Endothelial cell of umbilical vein (primary cell): ENCODE results near the gene CRHR2. TPM values are rescaled to one million over a fixed set of nuclear protein-coding genes. Genes with fewer than 3 reads are reported as not detected.

Source experiments
- BruUV-seq: library from RNA; stranded (reverse); fragments of 400-500 nt; replicated peaks from 2 replicates; lab custom pipeline; 2021; lab: Mats Ljungman, UMichigan
- CTCF ChIA-PET: fragments of 300-600, 350-600 bp; sonication (Branson Sonifier 250); formaldehyde crosslinking; loops from one replicate; lab custom pipeline; 2021; ENCODE audit warnings: antibody characterized with exemption, inconsistent platforms; lab: Charles Lee
- POLR2A ChIA-PET: fragments of 300-600, 350-600 bp; sonication (Branson Sonifier 250); formaldehyde crosslinking; loops from one replicate; lab custom pipeline; 2021; ENCODE audit warnings: antibody characterized with exemption, inconsistent platforms; lab: Charles Lee
- DNase-seq: peaks from one replicate; pipeline ENCODE4 v3.0.0-alpha.2; 2011; ENCODE audit warnings: low read depth, low spot score
- FAIRE-seq: peaks from 2 replicates; lab custom pipeline; 2011; peaks lifted over from hg19 to GRCh38; lab: Jason Lieb, UNC
- H2AFZ ChIP-seq: 2 replicates; pipeline ENCODE4 v1.6.0; 2012; ENCODE audit warnings: low read depth, low read length, control low read depth, inconsistent platforms
- H3K27ac ChIP-seq: 2 replicates; pipeline ENCODE4 v1.5.1; 2011; ENCODE audit warnings: low read depth, mild to moderate bottlenecking, control low read depth, low read length, moderate library complexity; ENCODE audit not compliant: insufficient read depth
- H3K27me3 ChIP-seq, 2 experiments: 2 replicates each; pipeline versions ENCODE4 v1.6.0 to v1.6.1; 2011; ENCODE audit warnings: low read length in 2 of 2, mixed read lengths in 1 of 2; ENCODE audit not compliant: control insufficient read depth in 2 of 2, insufficient read depth in 2 of 2
- H3K36me3 ChIP-seq, 2 experiments: 2 replicates in 1 of 2; 3 replicates in 1 of 2; pipeline ENCODE4 v1.5.1; 2011; ENCODE audit warnings: low read length in 2 of 2, mild to moderate bottlenecking in 1 of 2, moderate library complexity in 1 of 2; ENCODE audit not compliant: control insufficient read depth in 2 of 2, insufficient read depth in 2 of 2; ENCODE audit errors: extremely low read depth in 1 of 2
- H3K4me1 ChIP-seq: 3 replicates; pipeline ENCODE4 v1.5.1; 2011; ENCODE audit warnings: mild to moderate bottlenecking, low read length; ENCODE audit not compliant: control insufficient read depth, insufficient read depth; ENCODE audit errors: extremely low read depth
- H3K4me2 ChIP-seq: 2 replicates; pipeline ENCODE4 v1.6.1; 2011; ENCODE audit warnings: low read length, control low read depth, mixed read lengths; ENCODE audit not compliant: insufficient read depth
- H3K4me3 ChIP-seq, 3 experiments: fragments of 200-600 bp in 1 of 3; sonication (generic), shearing (Covaris generic) in 1 of 3; replicated peaks in 1 of 3; 2 replicates each; pipeline ENCODE4 v1.5.1; 2011 to 2016; ENCODE audit warnings: control low read depth in 3 of 3, low read length in 3 of 3, mild to moderate bottlenecking in 2 of 3, inconsistent platforms in 1 of 3, low read depth in 1 of 3, moderate library complexity in 1 of 3; ENCODE audit not compliant: insufficient read depth in 1 of 3
- H3K79me2 ChIP-seq: 2 replicates; pipeline ENCODE4 v1.6.0; 2012; ENCODE audit warnings: low read length, inconsistent platforms; ENCODE audit not compliant: control insufficient read depth, insufficient read depth
- H3K9ac ChIP-seq: replicated peaks from 2 replicates; pipeline ENCODE3; 2011; ENCODE audit warnings: low read length, control low read depth; ENCODE audit not compliant: insufficient read depth; ENCODE audit errors: extremely low read depth
- H3K9me1 ChIP-seq: replicated peaks from 3 replicates; pipeline ENCODE4 v1.6.0; 2011; ENCODE audit warnings: mild to moderate bottlenecking, low read length; ENCODE audit not compliant: control insufficient read depth, insufficient read depth; ENCODE audit errors: extremely low read depth
- H3K9me3 ChIP-seq: replicated peaks from 2 replicates; pipeline ENCODE4 v1.5.1; 2012; ENCODE audit warnings: low read length, inconsistent platforms; ENCODE audit not compliant: control insufficient read depth, insufficient read depth
- H4K20me1 ChIP-seq: replicated peaks from 2 replicates; pipeline ENCODE3; 2011; ENCODE audit warnings: mild to moderate bottlenecking, low read length; ENCODE audit not compliant: control insufficient read depth, insufficient read depth; ENCODE audit errors: extremely low read depth
- EZH2 ChIP-seq: IDR thresholded peaks from 2 replicates; pipeline ENCODE4 v1.6.1; 2012; ENCODE audit warnings: borderline replicate concordance, low read depth, mild to moderate bottlenecking, moderate library complexity, low read length, inconsistent platforms; ENCODE audit not compliant: severe bottlenecking
- FOS ChIP-seq: IDR thresholded peaks from 2 replicates; pipeline ENCODE4 v1.6.1; 2011; ENCODE audit warnings: mild to moderate bottlenecking, low read length, moderate library complexity, borderline replicate concordance; ENCODE audit not compliant: insufficient read depth
- GATA2 ChIP-seq: IDR thresholded peaks from 2 replicates; pipeline ENCODE4 v1.7.0; 2011; ENCODE audit warnings: low read depth, mild to moderate bottlenecking, moderate library complexity, mixed read lengths, low read length; ENCODE audit not compliant: insufficient read length, insufficient read depth
- JUN ChIP-seq: IDR thresholded peaks from 2 replicates; pipeline ENCODE4 v1.6.1; 2011; ENCODE audit warnings: borderline replicate concordance, low read depth; ENCODE audit not compliant: insufficient read length, insufficient read depth
- MYC ChIP-seq: IDR thresholded peaks from one replicate; pipeline ENCODE4 v1.6.1; 2011; ENCODE audit warnings: mild to moderate bottlenecking, low read depth, low read length
- POLR2A ChIP-seq: IDR thresholded peaks from 2 replicates; pipeline ENCODE4 v1.6.1; 2012; ENCODE audit warnings: low read depth, mild to moderate bottlenecking, control low read depth, low read length
- POLR2AphosphoS5 ChIP-seq: IDR thresholded peaks from 2 replicates; pipeline ENCODE4 v1.6.1; 2012; ENCODE audit warnings: low read depth, mild to moderate bottlenecking, control low read depth, low read length, moderate library complexity; ENCODE audit not compliant: insufficient read depth
- dilution Hi-C: fragments of 300-500 bp; cut with MboI; formaldehyde crosslinking; loops from one replicate; pipeline ENCODE4 v1.15.0; 2019; ENCODE audit warnings: low sequenced_read_pairs; ENCODE audit not compliant: extremely low pct_ligation_motif_present
- intact Hi-C: fragments of 100-400 bp; cut with micrococcal nuclease; formaldehyde crosslinking; loops from one replicate; pipeline ENCODE4 v1.10.0; 2022
- polyA plus RNA-seq, 4 experiments: library from polyadenylated mRNA; depleted of rRNA in 3 of 4; stranded (reverse) in 3 of 4; unstranded in 1 of 4; fragments of >200 nt; gene quantifications; 2 replicates each; pipeline versions ENCODE4 v1.2.1 to v1.2.3, GENCODE V29; 2011 to 2012; ENCODE audit warnings: missing spikeins in 1 of 4
- total RNA-seq: library from RNA; stranded (reverse); gene quantifications from 2 replicates; pipeline ENCODE4 v1.2.3, GENCODE V29; 2021
- TF ChIP-seq, protein P1 (sequence below), 2 donors: IDR thresholded peaks; 1 replicate in 1 of 2; 2 replicates in 1 of 2; pipeline ENCODE4 v1.5.1; 2011; ENCODE audit warnings: low read length in 2 of 2, mild to moderate bottlenecking in 2 of 2, moderate library complexity in 2 of 2, control low read depth in 1 of 2, inconsistent platforms in 1 of 2, low read depth in 1 of 2; ENCODE audit not compliant: insufficient read depth in 1 of 2; ENCODE audit errors: extremely low read depth in 1 of 2
- TF ChIP-seq, protein P2 (sequence below): IDR thresholded peaks from 2 replicates; pipeline ENCODE4 v1.6.1; 2011; ENCODE audit not compliant: insufficient read depth, insufficient read length

CRHR2 gene
- total and polyA plus RNA-seq, 2 donors (not counting 3 experiments of a cell fraction or from before 2014, with no cell fraction given): not detected

DNA sequence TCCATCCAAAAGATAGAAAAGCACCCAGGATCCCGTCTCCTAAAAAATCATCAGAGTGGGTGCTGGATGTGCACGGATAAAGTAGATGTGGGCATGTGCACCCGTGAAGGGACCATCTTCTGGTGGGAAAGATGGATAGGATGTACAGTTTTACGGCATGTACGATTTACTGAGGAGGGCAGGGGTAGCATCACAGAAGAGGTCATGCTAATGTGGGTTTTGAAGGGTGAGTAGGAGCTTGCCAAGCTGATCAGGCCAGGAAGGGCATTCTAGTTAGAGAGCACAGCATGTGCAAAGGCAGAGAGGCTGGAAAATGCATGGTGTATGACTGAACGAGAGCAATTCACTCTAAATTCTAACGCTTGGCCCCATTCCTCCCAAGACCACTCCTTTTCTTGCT is 7.8 kb upstream of the CRHR2 start:
- Histone ChIP-seq H3K9ac (no peak overlapping the region), H3K4me3 (no peak overlapping the region), H3K79me2 (no peaks in the 10 kb centered on the region), H3K9me1 (no peaks in the 10 kb centered on the region), H4K20me1 (no peaks in the 10 kb centered on the region), H2AFZ (no peak overlapping the region), H3K36me3 (no peaks in the 10 kb centered on the region), H3K4me1 (no peaks in the 10 kb centered on the region), H3K27ac (no peak overlapping the region), H3K27me3 (peaks cover 2 to 6% of the 10 kb centered on the region in 2 experiments), H3K9me3 (no peaks in the 10 kb centered on the region), H3K4me2 (no peak overlapping the region)
- intact Hi-C loops: no loop called here
- no peak for FAIRE-seq
- CTCF ChIA-PET: interaction anchor here (1.1 kb wide), 1 partner anchor 26 kb away, joined by 4 read pairs; no protein-coding TSS in a partner anchor
- no TSS peak for BruUV-seq
- no peak for DNase-seq
- dilution Hi-C loops: no loop called here
- POLR2A ChIA-PET: no interaction called here
- TF ChIP-seq, protein P1, sequence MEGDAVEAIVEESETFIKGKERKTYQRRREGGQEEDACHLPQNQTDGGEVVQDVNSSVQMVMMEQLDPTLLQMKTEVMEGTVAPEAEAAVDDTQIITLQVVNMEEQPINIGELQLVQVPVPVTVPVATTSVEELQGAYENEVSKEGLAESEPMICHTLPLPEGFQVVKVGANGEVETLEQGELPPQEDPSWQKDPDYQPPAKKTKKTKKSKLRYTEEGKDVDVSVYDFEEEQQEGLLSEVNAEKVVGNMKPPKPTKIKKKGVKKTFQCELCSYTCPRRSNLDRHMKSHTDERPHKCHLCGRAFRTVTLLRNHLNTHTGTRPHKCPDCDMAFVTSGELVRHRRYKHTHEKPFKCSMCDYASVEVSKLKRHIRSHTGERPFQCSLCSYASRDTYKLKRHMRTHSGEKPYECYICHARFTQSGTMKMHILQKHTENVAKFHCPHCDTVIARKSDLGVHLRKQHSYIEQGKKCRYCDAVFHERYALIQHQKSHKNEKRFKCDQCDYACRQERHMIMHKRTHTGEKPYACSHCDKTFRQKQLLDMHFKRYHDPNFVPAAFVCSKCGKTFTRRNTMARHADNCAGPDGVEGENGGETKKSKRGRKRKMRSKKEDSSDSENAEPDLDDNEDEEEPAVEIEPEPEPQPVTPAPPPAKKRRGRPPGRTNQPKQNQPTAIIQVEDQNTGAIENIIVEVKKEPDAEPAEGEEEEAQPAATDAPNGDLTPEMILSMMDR (IDR thresholded peaks at IDR 0.05; ENCODE audit: extremely low read depth in 1 of 2, insufficient read depth in 1 of 2, low read depth in 1 of 2, low read length in 2 of 2): no peak
- TF ChIP-seq JUN (no peak), POLR2AphosphoS5 (no peak), EZH2 (no peak), FOS (no peak), GATA2 (no peak), MYC (no peak), POLR2A (no peak)
- TF ChIP-seq, protein P2, sequence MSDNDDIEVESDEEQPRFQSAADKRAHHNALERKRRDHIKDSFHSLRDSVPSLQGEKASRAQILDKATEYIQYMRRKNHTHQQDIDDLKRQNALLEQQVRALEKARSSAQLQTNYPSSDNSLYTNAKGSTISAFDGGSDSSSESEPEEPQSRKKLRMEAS: no peak
